MCF 10A (cell line): Measurements from ENCODE around the gene TGFB2. TPM values are rescaled to one million over a fixed set of nuclear protein-coding genes. Genes with fewer than 3 reads are reported as not detected.
A peak's percentile ranks its signal among the peaks of the same experiment; 100 is the strongest.

Experiments used
- BruUV-seq: library from RNA; stranded (reverse); fragments of 400-500 nt; replicated peaks from 2 replicates; lab custom pipeline; 2021; lab: Mats Ljungman, UMichigan
- CTCF ChIA-PET: fragments of 300-600 bp; sonication (Branson Sonifier 250); formaldehyde crosslinking; extraction: SDS; loops from one replicate; lab custom pipeline; 2021; ENCODE audit warnings: antibody characterized with exemption, inconsistent platforms; lab: Yijun Ruan, JAX
- POLR2A ChIA-PET: fragments of 300-600, 350-650 bp; sonication (Branson Sonifier 250); formaldehyde crosslinking; extraction: SDS; loops from one replicate; lab custom pipeline; 2020; ENCODE audit warnings: antibody characterized with exemption, inconsistent platforms; lab: Yijun Ruan, JAX
- DNase-seq: peaks from one replicate; pipeline ENCODE4 v3.0.0-alpha.2; 2018; ENCODE audit not compliant: unreplicated experiment
- H3K27ac Mint-ChIP-seq: one replicate; pipeline ENCODE4 v1.8.0; 2022; ENCODE audit warnings: mild to moderate bottlenecking, low read depth, mixed read lengths; ENCODE audit not compliant: unreplicated experiment
- H3K27me3 Mint-ChIP-seq: one replicate; pipeline ENCODE4 v1.8.0; 2022; ENCODE audit warnings: mixed read lengths; ENCODE audit not compliant: insufficient read depth, unreplicated experiment
- H3K36me3 Mint-ChIP-seq: one replicate; pipeline ENCODE4 v1.8.0; 2022; ENCODE audit warnings: mild to moderate bottlenecking, moderate library complexity, mixed read lengths; ENCODE audit not compliant: insufficient read depth, unreplicated experiment
- H3K4me1 Mint-ChIP-seq: one replicate; pipeline ENCODE4 v1.8.0; 2022; ENCODE audit warnings: mixed read lengths; ENCODE audit not compliant: insufficient read depth, unreplicated experiment
- H3K4me3 Mint-ChIP-seq: one replicate; pipeline ENCODE4 v1.8.0; 2022; ENCODE audit warnings: mild to moderate bottlenecking, moderate library complexity, mixed read lengths; ENCODE audit not compliant: unreplicated experiment
- H3K9me3 Mint-ChIP-seq: one replicate; pipeline ENCODE4 v1.8.0; 2022; ENCODE audit warnings: mixed read lengths; ENCODE audit not compliant: unreplicated experiment
- intact Hi-C: fragments of 100-400 bp; cut with micrococcal nuclease; formaldehyde crosslinking; loops from 2 replicates; pipeline ENCODE4 v1.14.1; 2022
- total RNA-seq: library from RNA; stranded (reverse); gene quantifications from 2 replicates; pipeline ENCODE4 v1.2.3, GENCODE V29; 2022
- TF ChIP-seq, protein P1 (sequence below): fragments of 200-600 bp; IDR thresholded peaks from one replicate; pipeline ENCODE4 v1.8.0; 2022; ENCODE audit warnings: antibody characterized with exemption, mild to moderate bottlenecking; ENCODE audit not compliant: unreplicated experiment

TGFB2 gene
- total RNA-seq, 1 experiment from 2014 or later = 6.3 TPM

GRCh38 chr1:218479436-218480115, 134.4 kb downstream of the TGFB2 start:
- no peak for DNase-seq
- ChIA-PET POLR2A (interaction anchor here (0.6 to 4.9 kb wide), 12 partner anchors 13 to 226 kb away, joined by 3 to 40 read pairs (median 5); partner anchors contain the start of gene TGFB2), CTCF (interaction anchor here (0.5 to 1.3 kb wide), 6 partner anchors 9 to 236 kb away, joined by 3 read pairs; no protein-coding TSS in a partner anchor)
- Mint-ChIP-seq H3K9me3 (peaks cover 7% of the 10 kb centered on the region), H3K27me3 (no peaks in the 10 kb centered on the region), H3K4me3 (no peak overlapping the region), H3K4me1 (peaks cover 60% of the 10 kb centered on the region), H3K36me3 (no peaks in the 10 kb centered on the region), H3K27ac (peak overlapping the region; percentile 65)
- intact Hi-C loops = loop anchor here (5.0 kb wide), 3 partner anchors 102 to 233 kb away; no protein-coding TSS in a partner anchor
- BruUV-seq = no TSS peak
- TF ChIP-seq, protein P1, sequence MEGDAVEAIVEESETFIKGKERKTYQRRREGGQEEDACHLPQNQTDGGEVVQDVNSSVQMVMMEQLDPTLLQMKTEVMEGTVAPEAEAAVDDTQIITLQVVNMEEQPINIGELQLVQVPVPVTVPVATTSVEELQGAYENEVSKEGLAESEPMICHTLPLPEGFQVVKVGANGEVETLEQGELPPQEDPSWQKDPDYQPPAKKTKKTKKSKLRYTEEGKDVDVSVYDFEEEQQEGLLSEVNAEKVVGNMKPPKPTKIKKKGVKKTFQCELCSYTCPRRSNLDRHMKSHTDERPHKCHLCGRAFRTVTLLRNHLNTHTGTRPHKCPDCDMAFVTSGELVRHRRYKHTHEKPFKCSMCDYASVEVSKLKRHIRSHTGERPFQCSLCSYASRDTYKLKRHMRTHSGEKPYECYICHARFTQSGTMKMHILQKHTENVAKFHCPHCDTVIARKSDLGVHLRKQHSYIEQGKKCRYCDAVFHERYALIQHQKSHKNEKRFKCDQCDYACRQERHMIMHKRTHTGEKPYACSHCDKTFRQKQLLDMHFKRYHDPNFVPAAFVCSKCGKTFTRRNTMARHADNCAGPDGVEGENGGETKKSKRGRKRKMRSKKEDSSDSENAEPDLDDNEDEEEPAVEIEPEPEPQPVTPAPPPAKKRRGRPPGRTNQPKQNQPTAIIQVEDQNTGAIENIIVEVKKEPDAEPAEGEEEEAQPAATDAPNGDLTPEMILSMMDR = no peak

DNA sequence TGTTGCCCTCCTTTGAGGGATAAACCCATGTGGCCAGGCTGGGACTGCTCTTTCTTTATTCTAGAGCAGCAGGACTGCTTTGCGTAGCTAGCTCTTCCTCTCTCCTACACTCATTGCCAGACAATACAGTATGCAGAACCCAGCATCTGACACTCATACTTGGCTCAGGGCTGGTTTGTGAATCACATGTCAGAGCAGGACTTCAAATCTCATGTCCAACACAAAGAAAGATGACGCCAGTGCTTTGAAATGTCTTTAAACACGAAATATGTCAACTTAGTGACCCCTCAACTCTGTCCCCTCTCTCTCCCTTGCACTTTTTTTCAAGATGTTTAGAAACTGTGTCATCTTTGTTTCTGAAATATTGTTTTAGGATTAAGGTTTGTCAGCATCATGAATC, 135.0 kb downstream of the TGFB2 start:
- Mint-ChIP-seq H3K27me3 (no peaks in the 10 kb centered on the region), H3K4me3 (no peak overlapping the region), H3K27ac (peak overlapping the region; percentile 29), H3K4me1 (peaks cover 59% of the 10 kb centered on the region), H3K9me3 (peaks cover 7% of the 10 kb centered on the region), H3K36me3 (no peaks in the 10 kb centered on the region)
- DNase-seq = peak; percentile 87
- CTCF ChIA-PET = interaction anchor here (0.7 to 1.3 kb wide), 4 partner anchors 9 to 135 kb away, joined by 3 read pairs; partner anchors contain the start of gene TGFB2
- POLR2A ChIA-PET = interaction anchor here (0.7 to 4.9 kb wide), 13 partner anchors 13 to 693 kb away, joined by 3 to 40 read pairs (median 5); partner anchors contain the start of genes LYPLAL1 and TGFB2
- intact Hi-C loops = loop anchor here (5.0 kb wide), 1 partner anchor 232 kb away; no protein-coding TSS in a partner anchor
- BruUV-seq = no TSS peak
- TF ChIP-seq, protein P1 = no peak

GRCh38 chr1:218480588-218481099, 135.5 kb downstream of the TGFB2 start:
- ChIA-PET CTCF (interaction anchor here (0.6 to 1.2 kb wide), 6 partner anchors 17 to 586 kb away, joined by 3 to 5 read pairs (median 3); partner anchors contain the start of gene TGFB2), POLR2A (interaction anchor here (0.7 to 4.9 kb wide), 13 partner anchors 12 to 693 kb away, joined by 3 to 40 read pairs (median 5); partner anchors contain the start of genes LYPLAL1 and TGFB2)
- peak; percentile 80 for DNase-seq
- TF ChIP-seq, protein P1 = no peak
- Mint-ChIP-seq H3K9me3 (peaks cover 7% of the 10 kb centered on the region), H3K4me3 (no peak overlapping the region), H3K4me1 (peaks cover 54% of the 10 kb centered on the region), H3K36me3 (no peaks in the 10 kb centered on the region), H3K27me3 (no peaks in the 10 kb centered on the region), H3K27ac (peak overlapping the region; percentile 29)
- intact Hi-C loops = loop anchor here (5.0 kb wide), 1 partner anchor 232 kb away; no protein-coding TSS in a partner anchor
- no TSS peak for BruUV-seq
